A673 (cell line): ENCODE data around the gene FAM163B. TPM values are rescaled to one million over a fixed set of nuclear protein-coding genes. Genes with fewer than 3 reads are reported as not detected.
A peak's percentile ranks its signal among the peaks of the same experiment; 100 is the strongest.
"Not testable (repeated sequence)": the region's sequence is repeated elsewhere in the genome, so short reads cannot be mapped to it uniquely, and the experiment has no call there.

Experiments used
- BruUV-seq: library from RNA; stranded (reverse); fragments of 400-500 nt; replicated peaks from 2 replicates; lab custom pipeline; 2021; lab: Mats Ljungman, UMichigan
- CTCF ChIA-PET: fragments of 300-600 bp; sonication (Branson Sonifier 250); formaldehyde crosslinking; loops from one replicate; lab custom pipeline; 2022; ENCODE audit warnings: antibody characterized with exemption; lab: Charles Lee
- POLR2A ChIA-PET: fragments of 300-600 bp; sonication (Branson Sonifier 250); formaldehyde crosslinking; loops from one replicate; lab custom pipeline; 2022; ENCODE audit warnings: antibody characterized with exemption; ENCODE audit not compliant: low non-redundant PET; lab: Charles Lee
- DNase-seq: peaks from one replicate; pipeline ENCODE4 v3.0.0-alpha.2; 2015; ENCODE audit warnings: low spot score
- H3K27ac ChIP-seq: fragments of 200-600 bp; sonication (generic); 2 replicates; pipeline ENCODE4 v1.5.1; 2016; ENCODE audit warnings: mixed run types, low read depth, mild to moderate bottlenecking, mixed read lengths, antibody characterized with exemption, low read length; ENCODE audit not compliant: poor library complexity, severe bottlenecking
- H3K27me3 ChIP-seq: fragments of 200-600 bp; sonication (generic); replicated peaks from 2 replicates; pipeline ENCODE4 v1.6.1; 2017; ENCODE audit warnings: mixed run types, low read depth, mild to moderate bottlenecking, mixed read lengths, antibody characterized with exemption, low read length; ENCODE audit not compliant: insufficient read depth, poor library complexity
- H3K36me3 ChIP-seq: fragments of 200-600 bp; sonication (generic); 2 replicates; pipeline ENCODE4 v1.6.1; 2016; ENCODE audit warnings: mixed run types, mild to moderate bottlenecking, mixed read lengths, antibody characterized with exemption, low read length; ENCODE audit not compliant: insufficient read depth, poor library complexity, severe bottlenecking
- H3K4me1 ChIP-seq: fragments of 200-600 bp; sonication (generic); 2 replicates; pipeline ENCODE4 v1.6.1; 2017; ENCODE audit warnings: mixed run types, mild to moderate bottlenecking, mixed read lengths, antibody characterized with exemption, low read length; ENCODE audit not compliant: insufficient read depth, poor library complexity, severe bottlenecking
- H3K4me3 ChIP-seq: fragments of 200-600 bp; sonication (generic); 2 replicates; pipeline ENCODE4 v1.5.1; 2016; ENCODE audit warnings: low read depth, mixed run types, mild to moderate bottlenecking, mixed read lengths, low read length; ENCODE audit not compliant: poor library complexity, severe bottlenecking
- H3K9me3 ChIP-seq: fragments of 200-600 bp; sonication (generic); 2 replicates; pipeline ENCODE4 v1.6.1; 2016; ENCODE audit warnings: mixed run types, low read depth, mild to moderate bottlenecking, mixed read lengths, antibody characterized with exemption, low read length; ENCODE audit not compliant: poor library complexity, severe bottlenecking
- CTCF ChIP-seq: fragments of 300-800, 200-600 bp; sonication (generic); conservative IDR thresholded peaks from 2 replicates; pipeline ENCODE4 v1.5.1; 2017; ENCODE audit warnings: low read depth, mild to moderate bottlenecking, antibody characterized with exemption, low read length, moderate library complexity, mixed read lengths
- EZH2 ChIP-seq: fragments of 200-600 bp; sonication (generic); IDR thresholded peaks from 2 replicates; pipeline ENCODE4 v1.6.1; 2017; ENCODE audit warnings: borderline replicate concordance, low read depth, mild to moderate bottlenecking, mixed read lengths, antibody characterized with exemption, low read length; ENCODE audit not compliant: poor library complexity, severe bottlenecking
- intact Hi-C: fragments of 100-400 bp; cut with micrococcal nuclease; formaldehyde crosslinking; loops from one replicate; pipeline ENCODE4 v1.10.0; 2022; ENCODE audit not compliant: unreplicated experiment
- total RNA-seq: library from RNA; stranded (reverse); gene quantifications from 2 replicates; pipeline ENCODE4 v1.2.3, GENCODE V29; 2021

Gene FAM163B
- total RNA-seq, 1 experiment from 2014 or later, result not detected

DNA sequence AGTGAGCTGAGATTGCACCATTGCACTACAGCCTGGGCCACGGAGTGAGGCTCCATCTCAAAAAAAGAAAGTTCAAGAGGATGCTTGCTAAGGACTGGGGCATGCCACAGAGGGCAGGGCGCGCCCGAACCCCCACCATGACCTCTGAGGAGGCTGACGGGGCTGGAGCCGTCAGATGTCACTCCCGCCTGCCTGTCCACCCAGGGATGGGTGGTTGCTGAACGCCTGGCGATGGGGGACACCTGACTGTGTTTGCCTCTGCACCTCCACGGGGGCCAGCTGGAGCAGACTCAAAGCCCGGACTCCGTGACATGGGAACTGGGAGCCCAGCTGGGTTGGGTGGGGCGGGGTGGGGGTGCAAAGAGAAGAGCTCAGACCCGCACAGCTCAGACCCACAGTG, 42.8 kb downstream of the FAM163B start:
- CTCF ChIA-PET, result no interaction called here

DNA sequence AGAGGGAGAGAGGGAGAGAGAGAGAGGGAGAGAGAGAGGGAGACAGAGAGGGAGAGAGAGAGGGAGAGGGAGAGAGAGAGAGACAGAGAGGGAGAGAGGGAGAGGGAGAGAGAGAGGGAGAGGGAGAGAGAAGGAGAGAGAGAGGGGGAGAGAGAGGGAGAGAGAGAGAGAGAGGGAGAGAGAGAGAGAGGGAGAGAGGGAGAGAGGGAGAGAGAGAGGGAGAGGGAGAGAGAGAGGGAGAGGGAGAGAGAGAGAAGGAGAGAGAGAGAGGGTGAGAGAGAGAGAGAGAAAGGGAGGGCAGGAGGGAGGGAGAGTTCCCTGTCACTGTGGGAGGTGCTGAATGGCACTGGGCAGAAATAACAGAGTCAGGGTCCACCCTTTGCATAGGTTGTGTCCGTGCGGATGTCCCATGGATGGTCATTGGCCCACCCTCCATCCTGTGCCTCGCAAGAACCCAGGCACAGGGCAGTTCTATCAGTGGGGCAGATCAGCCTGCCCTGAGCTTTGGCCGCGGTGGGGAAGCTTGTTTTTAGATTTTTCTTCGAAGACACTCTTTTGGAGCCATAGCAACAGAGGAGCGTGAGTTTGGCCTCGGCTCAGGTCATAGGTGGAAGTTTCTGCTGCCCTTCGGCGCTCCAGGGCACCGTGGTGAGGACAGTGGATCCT, 44.6 kb downstream of the FAM163B start:
- H3K36me3 ChIP-seq, result no peaks in the 10 kb centered on the region
- ChIA-PET POLR2A (no interaction called here), CTCF (no interaction called here)
- H3K4me1 ChIP-seq, result peaks cover 5% of the 10 kb centered on the region
- TF ChIP-seq CTCF (no peak), EZH2 (no peak)
- DNase-seq, result no peak
- no peaks in the 10 kb centered on the region for H3K9me3 ChIP-seq
- H3K4me3 ChIP-seq, result no peak overlapping the region
- no TSS peak for BruUV-seq
- intact Hi-C loops, result no loop called here
- no peak overlapping the region for H3K27ac ChIP-seq
- no peaks in the 10 kb centered on the region for H3K27me3 ChIP-seq

More for the DNA sequence above, 42.8 kb downstream of the FAM163B start:
- H3K4me3 ChIP-seq, result no peak overlapping the region
- no peaks in the 10 kb centered on the region for H3K27me3 ChIP-seq
- no peak for DNase-seq
- POLR2A ChIA-PET, result no interaction called here
- no peak overlapping the region for H3K27ac ChIP-seq
- H3K9me3 ChIP-seq, result no peaks in the 10 kb centered on the region
- intact Hi-C loops, result no loop called here
- no peaks in the 10 kb centered on the region for H3K36me3 ChIP-seq
- BruUV-seq, result no TSS peak
- TF ChIP-seq EZH2, result no peak
- peaks cover 5% of the 10 kb centered on the region for H3K4me1 ChIP-seq

DNA sequence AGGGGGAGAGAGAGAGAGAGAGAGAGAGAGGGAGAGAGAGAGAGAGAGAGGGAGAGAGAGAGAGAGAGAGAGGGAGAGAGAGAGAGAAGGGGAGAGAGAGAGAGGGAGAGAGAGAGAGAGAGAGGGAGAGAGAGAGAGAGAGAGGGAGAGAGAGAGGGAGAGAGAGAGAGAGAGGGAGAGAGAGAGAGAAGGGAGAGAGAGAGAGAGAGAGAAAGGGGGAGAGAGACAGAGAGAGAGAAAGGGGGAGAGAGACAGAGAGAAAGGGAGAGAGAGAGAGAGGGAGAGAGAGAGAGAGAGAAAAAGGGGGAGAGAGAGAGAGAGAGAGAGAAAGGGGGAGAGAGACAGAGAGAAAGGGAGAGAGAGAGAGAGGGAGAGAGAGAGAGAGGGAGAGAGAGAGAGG, 45.4 kb downstream of the FAM163B start:
- intact Hi-C loops, H3K4me1 ChIP-seq, H3K9me3 ChIP-seq, POLR2A ChIA-PET, DNase-seq, H3K27me3 ChIP-seq, H3K4me3 ChIP-seq, CTCF ChIA-PET, BruUV-seq, H3K36me3 ChIP-seq, H3K27ac ChIP-seq: not testable (repeated sequence)

DNA sequence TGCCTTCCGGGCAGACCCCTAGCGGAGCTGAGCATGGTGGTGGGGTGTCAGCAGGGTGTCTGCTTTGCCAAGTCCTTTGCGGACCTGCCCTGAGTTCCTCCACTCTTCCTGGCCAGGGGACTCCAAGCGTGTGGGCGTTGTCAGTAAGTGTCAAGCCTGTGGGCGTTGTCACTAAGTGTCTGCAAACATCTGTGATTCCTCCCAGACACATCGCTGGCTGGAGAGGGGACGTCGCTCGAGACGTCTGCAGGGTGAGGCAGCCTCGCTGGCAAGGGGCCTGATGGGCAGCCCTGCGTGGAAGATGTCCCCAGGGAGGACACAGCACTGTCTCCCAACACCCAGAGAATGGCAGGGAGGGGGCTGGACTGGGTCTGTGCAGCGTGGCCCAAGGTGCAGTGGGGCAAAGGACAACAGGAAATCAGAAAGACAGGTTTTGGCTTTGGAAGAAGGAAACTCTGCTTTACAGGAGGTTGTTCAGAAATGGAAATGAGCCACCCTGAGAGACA, 45.8 kb downstream of the FAM163B start:
- no peak for TF ChIP-seq EZH2
- no peak for TF ChIP-seq CTCF
- Histone ChIP-seq H3K9me3 (no peaks in the 10 kb centered on the region), H3K4me3 (no peak overlapping the region), H3K27ac (no peak overlapping the region), H3K4me1 (peaks cover 13% of the 10 kb centered on the region), H3K27me3 (no peaks in the 10 kb centered on the region), H3K36me3 (no peaks in the 10 kb centered on the region)
- BruUV-seq, result no TSS peak
- POLR2A ChIA-PET, result no interaction called here
- DNase-seq, result peak; percentile 65
- CTCF ChIA-PET, result no interaction called here
- intact Hi-C loops, result no loop called here
